GM21825 (cell line): ENCODE results near the gene ATXN7L3.

Experiments
- ATAC-seq: cut with Tn5 transposase; IDR thresholded peaks from one replicate; pipeline ENCODE4 v1.9.1; 2021; ENCODE audit warnings: mild to moderate bottlenecking, moderate library complexity; ENCODE audit not compliant: unreplicated experiment

The ATXN7L3 gene

GRCh38 chr17:44202756-44203155, 3.1 kb upstream of the ATXN7L3 start:
- ATAC-seq = no peak

DNA sequence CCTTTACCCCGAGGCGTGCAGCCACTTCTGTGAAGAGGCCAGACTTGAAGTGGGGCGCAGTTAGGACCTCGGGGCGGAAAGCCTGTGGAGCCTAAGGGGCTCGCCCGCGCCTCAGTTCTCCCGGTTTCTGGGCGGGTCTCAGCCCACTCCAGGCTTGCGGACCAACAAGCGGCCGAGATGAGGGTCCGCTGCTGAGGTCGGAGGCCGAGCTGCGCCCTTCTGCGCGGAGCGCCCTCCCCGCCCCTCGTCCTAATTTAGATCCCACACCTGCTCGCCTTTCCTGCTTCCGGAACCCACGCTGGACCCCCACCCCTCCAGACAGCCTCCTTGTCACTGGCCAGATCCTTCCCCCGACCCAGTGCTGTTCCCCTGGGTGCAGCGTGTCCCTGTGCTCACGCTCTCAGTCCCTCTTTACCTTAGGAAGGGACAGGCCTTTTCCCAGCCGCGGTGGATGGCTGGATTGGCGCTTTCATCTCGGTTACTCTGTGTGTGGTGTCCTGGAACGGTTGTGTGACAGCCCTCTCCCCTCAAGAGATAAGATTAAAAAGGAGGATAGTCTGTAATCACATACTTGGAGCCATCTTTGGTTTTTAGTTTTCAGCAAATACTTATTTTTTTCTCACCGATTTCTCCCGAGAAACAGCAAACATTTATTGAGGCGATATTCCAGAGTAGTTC, 933 bp upstream of the ATXN7L3 start:
- ATAC-seq = no peak

GRCh38 chr17:44198721-44199552, 747 bp downstream of the ATXN7L3 start:
- ATAC-seq = peak; percentile 19

DNA sequence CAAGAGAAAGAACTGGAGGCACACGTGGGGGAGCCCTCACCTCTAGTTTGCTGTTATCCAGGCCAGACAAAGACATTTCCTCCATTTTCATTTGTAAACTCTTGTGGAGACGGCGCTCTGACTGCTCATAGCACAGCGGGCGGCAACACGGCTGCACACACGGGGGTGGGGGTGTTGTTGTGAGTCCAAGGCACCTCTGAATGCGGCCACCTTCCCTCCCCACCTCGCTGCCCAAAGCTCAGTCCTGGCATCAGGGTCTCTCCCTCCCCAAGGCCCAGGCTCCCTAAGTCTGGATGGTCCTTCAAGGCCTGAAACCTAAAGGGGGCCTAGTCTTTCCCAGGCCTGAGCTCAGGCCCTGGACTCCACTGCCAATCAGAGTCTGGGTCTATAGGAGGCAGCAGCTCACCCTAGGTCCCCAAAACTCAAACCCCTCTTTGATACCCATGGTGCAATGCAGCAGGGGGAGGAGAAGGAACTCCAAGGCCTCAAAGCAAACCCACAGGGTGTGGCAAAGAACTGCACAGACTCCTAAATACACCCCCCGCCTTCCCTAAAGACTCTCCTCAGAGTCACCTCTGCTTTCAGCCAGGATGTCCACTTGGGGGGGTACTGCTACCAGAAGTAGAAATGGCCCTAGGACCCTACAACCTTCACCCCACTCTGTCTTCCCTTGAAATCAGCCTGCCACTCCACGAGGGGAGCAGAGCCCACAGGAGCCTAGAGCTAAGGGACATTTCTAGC, 1.5 kb downstream of the ATXN7L3 start:
- ATAC-seq = no peak

DNA sequence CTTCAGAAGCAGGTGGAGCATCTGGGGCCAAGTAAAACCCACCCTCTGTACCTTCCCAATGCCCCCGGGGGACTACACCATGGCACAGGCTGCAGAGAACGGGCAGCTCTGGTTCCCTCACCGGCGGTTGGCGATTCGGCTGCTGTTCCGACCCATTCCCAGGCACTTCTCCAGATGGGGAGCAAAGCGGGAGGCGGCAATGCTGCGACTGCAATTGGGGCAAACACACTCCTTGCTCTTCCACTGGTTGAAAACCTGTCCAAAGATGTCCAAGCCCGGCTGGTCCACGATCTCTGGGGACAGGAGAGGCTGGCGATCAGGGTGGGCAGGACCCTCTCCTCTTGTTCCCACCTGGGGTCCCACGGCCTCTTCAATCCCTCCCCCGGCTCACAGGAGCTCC, 2.6 kb downstream of the ATXN7L3 start:
- no peak for ATAC-seq

DNA sequence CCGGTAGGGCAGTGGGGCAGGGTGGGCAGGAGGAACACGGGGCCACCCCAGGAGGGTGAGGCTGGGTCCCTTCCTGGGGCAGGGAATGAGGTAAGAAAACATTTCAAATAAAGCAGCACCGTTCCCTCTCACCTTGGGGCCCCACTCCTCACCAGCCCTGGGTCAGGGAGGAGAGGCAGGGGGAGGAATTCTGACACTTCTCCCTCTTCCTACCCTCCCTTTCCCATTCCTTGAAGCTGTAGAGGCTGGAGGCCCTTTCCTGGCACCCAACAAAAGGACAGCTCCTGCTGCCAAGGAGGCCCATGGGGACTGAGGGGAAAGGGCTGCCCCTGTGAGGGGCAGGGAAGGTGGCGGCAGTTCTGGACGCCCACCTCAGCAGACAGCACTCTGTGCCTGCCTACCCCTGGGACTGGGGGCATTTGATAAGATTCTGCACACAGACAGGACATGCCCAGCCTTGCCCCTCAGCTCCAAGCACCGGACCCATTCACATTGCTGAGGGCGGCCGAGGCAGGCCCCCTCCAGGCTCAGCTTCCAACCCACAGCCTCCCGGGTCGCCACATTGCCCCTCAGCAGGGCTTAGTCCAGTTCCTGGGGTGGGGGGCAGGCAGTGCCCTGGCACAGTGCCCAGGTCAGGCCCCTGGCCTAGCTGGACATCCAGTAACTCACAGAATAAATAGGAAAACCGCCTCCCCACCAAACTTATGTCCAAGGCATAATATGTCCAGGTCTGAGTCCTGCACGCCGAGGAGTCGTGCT, 6.2 kb downstream of the ATXN7L3 start:
- no peak for ATAC-seq

- no peak for ATAC-seq
Measured at GRCh38 chr17:44192750-44193149, 6.9 kb downstream of the ATXN7L3 start.

GRCh38 chr17:44191941-44192496, 7.7 kb downstream of the ATXN7L3 start:
- ATAC-seq = no peak

- ATAC-seq = no peak
Measured at GRCh38 chr17:44191369-44191768, 8.3 kb downstream of the ATXN7L3 start.

DNA sequence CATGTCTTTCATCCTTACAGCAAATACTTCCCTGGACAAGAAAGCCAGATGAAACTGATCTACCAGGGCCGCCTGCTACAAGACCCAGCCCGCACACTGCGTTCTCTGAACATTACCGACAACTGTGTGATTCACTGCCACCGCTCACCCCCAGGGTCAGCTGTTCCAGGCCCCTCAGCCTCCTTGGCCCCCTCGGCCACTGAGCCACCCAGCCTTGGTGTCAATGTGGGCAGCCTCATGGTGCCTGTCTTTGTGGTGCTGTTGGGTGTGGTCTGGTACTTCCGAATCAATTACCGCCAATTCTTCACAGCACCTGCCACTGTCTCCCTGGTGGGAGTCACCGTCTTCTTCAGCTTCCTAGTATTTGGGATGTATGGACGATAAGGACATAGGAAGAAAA, 9.2 kb downstream of the ATXN7L3 start:
- ATAC-seq = no peak

GRCh38 chr17:44188576-44189403, 10.9 kb downstream of the ATXN7L3 start:
- no peak for ATAC-seq

- ATAC-seq = peak; percentile 35
Measured at GRCh38 chr17:44187131-44187899, 12.4 kb downstream of the ATXN7L3 start.

DNA sequence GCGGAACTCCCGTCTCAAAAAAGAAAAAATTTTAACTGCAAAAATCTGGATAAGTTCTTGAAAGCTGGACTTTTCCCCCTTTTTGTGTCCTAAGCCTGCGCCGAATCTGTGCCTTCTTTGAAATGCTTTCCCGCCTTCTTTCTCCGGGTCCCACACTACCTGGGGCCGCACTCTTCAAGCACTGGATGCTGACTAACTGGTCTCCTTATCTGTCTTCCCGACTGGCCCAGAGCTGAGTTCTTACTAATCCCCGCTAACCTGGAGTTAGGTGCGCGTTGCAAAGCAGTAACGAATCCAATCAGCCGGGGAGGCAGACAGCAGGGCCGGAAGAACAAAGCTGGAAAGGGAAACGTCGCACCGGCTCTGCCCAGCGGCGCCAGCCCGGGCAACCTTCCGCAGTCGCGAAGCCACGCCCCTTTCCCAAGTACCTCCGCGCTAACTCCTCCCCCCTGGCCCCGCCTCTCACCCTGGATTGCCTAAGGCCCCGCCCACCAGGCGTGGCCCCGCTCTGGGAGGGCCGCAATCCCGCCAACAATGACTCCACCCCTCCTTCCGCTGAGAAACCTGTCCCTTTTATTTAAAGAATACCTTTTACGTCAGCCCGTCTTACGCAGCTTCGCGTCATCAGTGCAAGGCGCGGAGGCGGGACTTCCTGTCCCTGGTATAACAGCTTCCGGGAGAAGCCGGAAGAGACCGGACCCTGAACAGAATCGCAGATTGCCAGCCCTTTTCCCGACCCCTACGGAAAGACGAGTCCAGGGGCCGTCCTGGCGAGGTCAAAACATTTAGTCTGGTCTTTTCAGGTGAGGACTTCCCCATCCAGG, 13.2 kb downstream of the ATXN7L3 start, which contains the start of gene TMUB2:
Gene TMUB2 (plus strand): TSS at position 666 of the 824 bp plus-strand sequence. CDS start 737 bp downstream, outside the sequence.
- ATAC-seq = peak; percentile 74

DNA sequence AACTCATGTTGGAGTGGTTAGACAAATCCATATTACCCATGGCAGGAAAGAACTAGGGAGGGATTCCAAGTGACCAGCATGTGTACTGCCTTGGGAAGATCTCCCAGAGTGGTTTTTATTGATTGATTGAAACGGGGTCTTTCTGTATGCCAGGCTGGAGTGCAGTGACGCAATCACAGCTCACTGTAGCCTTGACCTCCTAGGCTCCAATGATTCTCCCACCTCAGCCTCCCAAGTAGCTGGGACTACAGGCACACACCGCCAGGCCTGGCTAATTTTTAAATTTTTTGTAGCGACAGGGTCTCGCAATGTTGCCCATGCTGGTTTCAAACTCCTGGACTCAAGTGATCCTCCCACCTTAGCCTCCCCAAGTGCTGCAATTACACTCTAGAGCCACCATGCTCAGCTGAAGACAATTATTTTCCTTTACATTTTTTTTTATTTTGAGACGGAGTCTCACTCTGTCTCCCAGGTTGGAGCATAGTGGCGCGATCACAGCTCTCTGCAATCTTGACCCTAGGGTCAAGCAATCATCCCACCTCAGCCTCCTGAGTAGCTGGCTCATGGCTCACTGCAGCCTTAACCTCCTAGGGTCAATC, 15.4 kb downstream of the ATXN7L3 start:
- no peak for ATAC-seq

GRCh38 chr17:44183024-44183423, 16.7 kb downstream of the ATXN7L3 start:
- no peak for ATAC-seq

GRCh38 chr17:44178133-44178532, 21.6 kb downstream of the ATXN7L3 start:
- no peak for ATAC-seq

DNA sequence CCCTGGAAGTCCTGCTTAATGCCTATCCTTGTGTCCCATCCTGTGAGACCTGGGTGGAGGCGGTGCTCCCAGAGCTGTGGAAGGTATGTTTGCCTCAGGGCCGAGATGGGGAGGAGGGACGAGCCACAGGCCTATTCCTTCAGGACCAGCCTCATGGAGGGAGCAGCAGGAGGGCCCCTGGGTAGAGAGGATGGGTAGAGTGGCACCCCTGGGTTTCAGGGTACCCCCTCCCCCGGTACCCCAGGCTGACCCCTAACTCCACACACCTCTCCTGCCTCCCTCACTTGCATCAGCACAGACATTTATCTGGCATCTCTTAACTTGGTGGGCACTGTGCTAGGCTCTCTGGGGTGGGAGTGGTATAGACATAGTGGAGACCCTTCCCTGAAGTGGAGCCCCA, 22.0 kb downstream of the ATXN7L3 start:
- no peak for ATAC-seq
